OCI-LY7 (cell line): ENCODE measurements around the gene GABRR2. TPM values are rescaled to one million over a fixed set of nuclear protein-coding genes. Genes with fewer than 3 reads are reported as not detected.

ENCODE experiments used
- BruUV-seq: library from RNA; stranded (reverse); fragments of 400-500 nt; replicated peaks from 2 replicates; lab custom pipeline; 2021; lab: Mats Ljungman, UMichigan
- CTCF ChIA-PET: fragments of 300-600 bp; sonication (Branson Sonifier 250); formaldehyde crosslinking; loops from one replicate; lab custom pipeline; 2022; ENCODE audit warnings: antibody characterized with exemption; ENCODE audit not compliant: unreplicated experiment; lab: Charles Lee
- POLR2A ChIA-PET: fragments of 300-600 bp; sonication (Branson Sonifier 250); formaldehyde crosslinking; loops from one replicate; lab custom pipeline; 2022; ENCODE audit warnings: antibody characterized with exemption; lab: Charles Lee
- DNase-seq: peaks from one replicate; pipeline ENCODE4 v3.0.0-alpha.2; 2015; ENCODE audit warnings: low spot score
- H2AFZ ChIP-seq: fragments of 200-600 bp; sonication (generic), shearing (Covaris generic); 2 replicates; pipeline ENCODE4 v1.6.1; 2014; ENCODE audit warnings: mild to moderate bottlenecking, antibody characterized with exemption, low read length, moderate library complexity
- H3K27ac ChIP-seq: fragments of 200-600 bp; sonication (generic); 2 replicates; pipeline ENCODE4 v1.5.1; 2014; ENCODE audit warnings: mixed run types, low read depth, mild to moderate bottlenecking, moderate library complexity, low read length, inconsistent platforms; ENCODE audit not compliant: poor library complexity, severe bottlenecking
- H3K36me3 ChIP-seq: fragments of 200-600 bp; sonication (generic); 2 replicates; pipeline ENCODE4 v1.6.1; 2014; ENCODE audit warnings: mild to moderate bottlenecking, antibody characterized with exemption, low read length, moderate library complexity, mixed read lengths; ENCODE audit not compliant: insufficient read depth
- H3K4me1 ChIP-seq: fragments of 200-600 bp; sonication (generic); 2 replicates; pipeline ENCODE4 v1.5.1; 2014; ENCODE audit warnings: mild to moderate bottlenecking, low read length; ENCODE audit not compliant: insufficient read depth, poor library complexity, severe bottlenecking
- H3K4me2 ChIP-seq: fragments of 200-600 bp; sonication (generic); 2 replicates; pipeline ENCODE4 v1.6.1; 2014; ENCODE audit warnings: mild to moderate bottlenecking, low read length
- H3K4me3 ChIP-seq: fragments of 200-600 bp; sonication (generic); 2 replicates; pipeline ENCODE4 v1.5.1; 2014; ENCODE audit warnings: mild to moderate bottlenecking, low read depth, low read length; ENCODE audit not compliant: poor library complexity, severe bottlenecking
- H3K79me2 ChIP-seq: fragments of 200-600 bp; sonication (generic); 2 replicates; pipeline ENCODE4 v1.6.1; 2016; ENCODE audit warnings: low read depth, mild to moderate bottlenecking, low read length, moderate library complexity, mixed read lengths; ENCODE audit not compliant: insufficient read depth
- H3K9me2 ChIP-seq: fragments of 200-600 bp; sonication (generic); 2 replicates; pipeline ENCODE4 v1.6.1; 2016; ENCODE audit warnings: mild to moderate bottlenecking, low read length, mixed read lengths; ENCODE audit not compliant: insufficient read depth
- H3K9me3 ChIP-seq: fragments of 200-600 bp; sonication (generic); 2 replicates; pipeline ENCODE4 v1.6.1; 2014; ENCODE audit warnings: mild to moderate bottlenecking, mixed run types, low read length, mixed read lengths
- H4K20me1 ChIP-seq: fragments of 200-600 bp; sonication (generic); 2 replicates; pipeline ENCODE4 v1.6.1; 2014; ENCODE audit warnings: mild to moderate bottlenecking, antibody characterized with exemption, low read length, moderate library complexity, mixed read lengths; ENCODE audit not compliant: insufficient read depth
- CTCF ChIP-seq: fragments of 200-600 bp; sonication (generic); conservative IDR thresholded peaks from 2 replicates; pipeline ENCODE4 v1.5.1; 2014; ENCODE audit warnings: mild to moderate bottlenecking, antibody characterized with exemption, low read length, moderate library complexity, mixed read lengths
- EZH2phosphoT487 ChIP-seq: fragments of 200-600 bp; sonication (generic); IDR thresholded peaks from 2 replicates; pipeline ENCODE4 v1.6.1; 2018; ENCODE audit warnings: low read depth, borderline replicate concordance, mild to moderate bottlenecking, mixed run types, antibody characterized with exemption, low read length, moderate library complexity, mixed read lengths
- intact Hi-C: fragments of 100-400 bp; cut with micrococcal nuclease; formaldehyde crosslinking; loops from one replicate; pipeline ENCODE4 v1.10.0; 2022; ENCODE audit not compliant: unreplicated experiment
- total RNA-seq, 2 experiments: library from RNA; depleted of rRNA in 1 of 2; stranded (reverse); fragments of >200 nt in 1 of 2; shearing (Covaris generic) in 1 of 2; gene quantifications; 2 replicates each; pipeline ENCODE4 v1.2.3, GENCODE V29; 2014 to 2022

Gene GABRR2
- total RNA-seq, 2 experiments from 2014 or later, result 5.2 to 7.0 TPM

GRCh38 chr6:89321131-89321970 lies 6.3 kb upstream of the GABRR2 start:
- Histone ChIP-seq H3K4me2 (no peak overlapping the region), H3K9me3 (0 out of 2 replicates have a peak, but pooled peaks cover 6% of the 10 kb centered on the region)
- CTCF ChIA-PET, result no interaction called here

GRCh38 chr6:89320012-89320559 lies 5.0 kb upstream of the GABRR2 start:
- H3K36me3 ChIP-seq, result peaks cover 98% of the 10 kb centered on the region
- H4K20me1 ChIP-seq, result no peaks in the 10 kb centered on the region
- no peak overlapping the region for H3K27ac ChIP-seq
- peaks cover 19% of the 10 kb centered on the region for H3K4me1 ChIP-seq
- no peaks in the 10 kb centered on the region for H3K9me2 ChIP-seq
- ChIA-PET POLR2A (interaction anchor here (0.7 to 0.9 kb wide), 3 partner anchors 7 to 30 kb away, joined by 3 read pairs; no protein-coding TSS in a partner anchor), CTCF (no interaction called here)
- peaks cover 16% of the 10 kb centered on the region; the same call in 1 of the 2 replicates for H3K79me2 ChIP-seq
- no peak for DNase-seq
- no peak overlapping the region for H3K4me2 ChIP-seq
- 0 out of 2 replicates have a peak, but pooled peaks cover 6% of the 10 kb centered on the region for H3K9me3 ChIP-seq
- H2AFZ ChIP-seq, result no peak overlapping the region
- H3K4me3 ChIP-seq, result no peak overlapping the region
- no peak for TF ChIP-seq EZH2phosphoT487
- no peak for TF ChIP-seq CTCF
- intact Hi-C loops, result no loop called here
- no TSS peak for BruUV-seq

More at GRCh38 chr6:89321131-89321970, 6.3 kb upstream of the GABRR2 start:
- peaks cover 97% of the 10 kb centered on the region for H3K36me3 ChIP-seq
- intact Hi-C loops, result no loop called here
- DNase-seq, result no peak
- BruUV-seq, result no TSS peak
- no peak overlapping the region for H3K27ac ChIP-seq
- no peaks in the 10 kb centered on the region for H4K20me1 ChIP-seq
- H3K9me2 ChIP-seq, result no peaks in the 10 kb centered on the region
- peaks cover 16% of the 10 kb centered on the region; the same call in 1 of the 2 replicates for H3K79me2 ChIP-seq
- peaks cover 19% of the 10 kb centered on the region for H3K4me1 ChIP-seq
- no peak overlapping the region for H3K4me3 ChIP-seq
- H2AFZ ChIP-seq, result no peak overlapping the region
- POLR2A ChIA-PET, result interaction anchor here (0.9 kb wide), 1 partner anchor 9 kb away, joined by 3 read pairs; no protein-coding TSS in a partner anchor
- TF ChIP-seq EZH2phosphoT487 (no peak), CTCF (no peak)
